DMS153 treated with DMSO at 0.1 percent for 48 hours (cell line): Measurements from ENCODE around the gene ALOX15.
"Not testable (repeated sequence)": the region's sequence is repeated elsewhere in the genome, so short reads cannot be mapped to it uniquely, and the experiment has no call there.

Source experiments
- DNase-seq: peaks from one replicate; lab custom pipeline; 2025; ENCODE audit not compliant: unreplicated experiment; lab: John Stamatoyannopoulos, UW

Gene ALOX15

DNA sequence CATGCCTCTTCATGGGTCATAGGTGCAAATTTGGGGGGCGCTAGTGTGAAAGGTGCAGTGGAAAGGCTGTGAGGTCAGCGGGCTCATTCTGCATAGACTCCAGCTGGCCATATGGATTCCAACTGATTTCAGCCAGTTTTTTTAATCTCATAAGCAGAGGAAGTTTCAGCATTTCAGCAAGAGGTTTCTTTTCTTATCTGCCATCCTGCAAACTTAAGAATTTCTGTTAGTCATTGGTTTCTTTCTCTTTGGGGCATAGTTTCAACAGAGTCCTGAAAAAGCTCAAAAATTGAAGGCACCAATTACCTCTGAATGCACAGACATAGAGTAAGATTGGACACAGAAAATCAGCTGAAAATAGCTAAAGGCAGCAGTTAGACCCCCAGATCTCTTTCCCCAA is 16.2 kb upstream of the ALOX15 start:
- DNase-seq = no peak

- not testable (repeated sequence) for DNase-seq
These were observed 14.5 kb upstream of the ALOX15 start for GRCh38 chr17:4655933-4656332.

GRCh38 chr17:4652997-4653396 is 11.5 kb upstream of the ALOX15 start:
- no peak for DNase-seq

GRCh38 chr17:4648741-4649140 is 7.3 kb upstream of the ALOX15 start:
- DNase-seq = peak; percentile 49

DNA sequence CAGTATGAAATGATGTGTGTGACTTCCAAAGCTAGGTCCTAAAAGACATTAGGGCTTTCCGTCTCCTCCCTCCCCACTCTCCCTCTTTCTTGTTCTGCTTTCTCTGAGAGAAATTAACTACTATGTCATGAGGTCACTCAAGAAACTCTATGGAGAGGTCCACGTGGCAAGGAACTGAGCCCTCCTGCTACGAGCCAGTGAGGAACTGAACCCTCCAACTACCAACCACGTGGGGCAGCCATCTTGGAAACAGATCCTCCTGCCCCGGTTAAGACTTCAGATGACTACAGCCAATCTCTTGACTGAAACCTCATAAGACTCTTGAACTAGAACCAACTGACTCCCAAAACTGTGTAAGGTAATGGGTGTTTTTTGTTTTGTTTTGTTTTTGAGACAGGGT is 4.2 kb upstream of the ALOX15 start:
- no peak for DNase-seq

DNA sequence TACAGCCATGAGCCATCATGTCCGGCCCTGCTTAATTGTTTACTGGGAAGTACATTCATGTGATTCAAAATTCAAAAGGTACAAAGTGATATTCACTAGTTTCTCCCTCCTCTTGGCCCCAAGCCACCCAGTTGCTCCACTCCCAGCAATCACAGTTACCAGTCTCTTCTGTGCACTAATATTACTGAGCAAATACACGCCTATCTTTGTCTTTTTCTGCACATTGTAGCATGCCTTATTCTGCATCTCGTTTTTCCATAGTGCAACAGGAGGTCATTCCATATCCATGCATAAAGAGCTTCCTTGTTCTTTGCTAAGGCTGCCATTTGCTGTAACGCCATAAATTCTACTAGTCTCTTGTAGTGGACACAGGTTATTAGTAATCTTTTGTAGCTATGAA is 2.2 kb upstream of the ALOX15 start:
- no peak for DNase-seq

DNA sequence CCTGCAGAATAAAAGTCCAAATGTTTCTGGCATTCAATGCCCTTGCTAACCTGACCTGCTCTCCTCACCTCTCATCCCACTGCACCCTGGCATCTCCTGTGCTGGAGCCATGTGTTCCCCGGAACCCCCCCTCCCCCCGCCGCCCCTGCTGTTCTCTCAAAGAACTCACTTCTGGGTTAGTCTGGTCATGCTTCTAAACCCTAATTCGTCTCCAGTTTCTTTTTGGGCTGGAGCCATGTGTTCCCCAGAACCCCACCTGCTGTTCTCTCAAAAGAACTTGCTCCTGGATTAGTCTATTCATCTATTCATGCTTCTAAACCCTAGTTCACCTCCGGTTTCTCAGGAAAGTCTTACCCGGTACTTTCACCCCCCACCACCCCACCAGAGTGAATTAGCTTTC is 808 bp upstream of the ALOX15 start:
- no peak for DNase-seq

GRCh38 chr17:4640569-4641188 is 799 bp downstream of the ALOX15 start:
- not testable (repeated sequence) for DNase-seq

- DNase-seq = not testable (repeated sequence)
These were observed 2.0 kb downstream of the ALOX15 start for GRCh38 chr17:4639301-4640059.

- not testable (repeated sequence) for DNase-seq
These were observed 2.7 kb downstream of the ALOX15 start for GRCh38 chr17:4638766-4639165.

DNA sequence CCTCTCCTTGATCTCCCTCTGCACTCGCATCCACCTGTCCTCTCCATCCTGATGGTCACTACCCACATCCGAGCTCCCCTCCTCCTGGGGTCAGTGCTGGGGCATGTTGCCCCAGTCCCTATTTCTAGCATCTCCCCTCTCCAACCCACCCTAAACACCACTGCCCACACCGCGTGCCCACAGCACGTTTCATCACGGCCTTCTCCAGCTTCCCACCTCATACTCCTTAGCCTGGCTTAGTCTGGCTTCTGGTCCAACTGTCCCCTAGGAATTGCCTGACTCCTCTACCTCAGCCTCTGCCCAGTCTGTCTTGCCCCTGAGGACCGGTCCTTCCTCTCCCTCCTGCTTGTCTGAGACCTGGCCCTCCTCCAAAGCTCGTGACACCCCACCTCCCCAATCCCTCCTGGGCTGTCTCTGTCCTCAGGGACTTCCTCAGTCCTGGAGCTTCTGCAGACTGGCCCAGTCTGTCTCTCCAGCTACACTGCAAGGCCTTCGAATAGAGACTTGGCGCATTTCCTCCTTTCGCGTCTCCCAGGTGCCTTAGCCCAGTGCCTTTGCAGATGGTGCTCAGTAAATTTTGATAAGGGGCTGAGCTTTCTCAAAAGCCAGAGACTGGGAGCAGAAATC is 4.9 kb downstream of the ALOX15 start:
- DNase-seq = no peak

DNA sequence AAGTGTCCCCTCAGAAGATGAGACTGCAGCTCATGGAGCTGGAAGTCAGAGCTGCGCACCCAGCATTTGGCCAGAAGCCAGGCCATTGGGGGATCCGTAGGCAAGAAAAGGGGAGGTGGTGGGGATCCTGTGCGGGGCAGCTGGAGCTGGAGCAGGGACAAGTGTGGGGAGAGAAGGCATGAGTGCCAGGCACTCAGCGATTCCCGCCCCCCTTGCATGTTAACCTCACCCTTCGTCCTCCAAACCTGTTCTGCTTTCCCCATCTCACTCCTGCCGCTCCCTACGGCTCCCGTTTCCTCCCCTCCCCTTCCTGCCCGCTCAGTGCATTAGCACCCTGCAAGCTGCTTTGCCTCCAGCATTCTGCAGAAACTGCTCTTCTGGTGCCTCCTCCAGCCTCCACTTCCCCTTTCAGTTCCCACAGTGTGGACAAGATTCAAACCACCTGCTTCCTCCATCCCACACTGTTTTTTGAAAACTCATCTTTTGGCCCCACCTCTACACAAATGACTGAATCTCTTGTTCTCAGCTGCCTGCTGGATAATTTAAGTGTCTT is 5.6 kb downstream of the ALOX15 start:
- DNase-seq = no peak

- no peak for DNase-seq
These were observed 6.5 kb downstream of the ALOX15 start for GRCh38 chr17:4634976-4635375.

DNA sequence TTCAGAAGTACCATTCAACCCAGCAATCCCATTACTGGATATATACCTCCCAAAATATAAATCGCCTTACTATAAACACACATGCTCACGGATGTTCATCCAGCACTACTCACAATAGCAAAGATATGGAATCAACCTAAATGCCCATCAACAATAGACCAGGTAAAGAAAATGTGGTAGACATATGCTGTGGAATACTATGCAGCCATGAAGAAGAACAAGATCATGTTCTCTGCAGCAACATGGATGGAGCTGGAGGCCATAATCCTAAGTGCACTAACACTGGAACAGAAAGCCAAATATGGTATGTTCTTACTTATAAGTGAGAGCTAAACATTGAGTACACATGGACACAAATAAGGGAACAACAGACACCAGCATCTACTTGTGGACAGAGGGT is 7.8 kb downstream of the ALOX15 start:
- no peak for DNase-seq

DNA sequence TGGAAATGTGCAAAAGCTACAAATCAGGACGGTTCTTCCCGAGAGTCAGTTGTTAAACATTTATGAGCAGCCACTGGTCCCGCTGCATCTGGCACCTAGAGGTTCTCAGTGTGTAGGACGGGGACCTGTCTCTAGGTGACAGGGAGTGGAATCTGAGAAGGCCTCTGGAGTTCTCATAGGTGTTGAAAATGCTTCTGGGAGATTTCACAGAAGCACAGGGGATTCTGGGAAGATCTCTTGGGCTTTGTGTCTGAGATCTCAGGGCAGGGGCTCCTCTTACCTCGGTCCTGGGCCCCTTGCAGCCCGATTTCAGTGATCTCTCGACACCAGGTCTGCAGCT is 8.9 kb downstream of the ALOX15 start:
- no peak for DNase-seq

DNA sequence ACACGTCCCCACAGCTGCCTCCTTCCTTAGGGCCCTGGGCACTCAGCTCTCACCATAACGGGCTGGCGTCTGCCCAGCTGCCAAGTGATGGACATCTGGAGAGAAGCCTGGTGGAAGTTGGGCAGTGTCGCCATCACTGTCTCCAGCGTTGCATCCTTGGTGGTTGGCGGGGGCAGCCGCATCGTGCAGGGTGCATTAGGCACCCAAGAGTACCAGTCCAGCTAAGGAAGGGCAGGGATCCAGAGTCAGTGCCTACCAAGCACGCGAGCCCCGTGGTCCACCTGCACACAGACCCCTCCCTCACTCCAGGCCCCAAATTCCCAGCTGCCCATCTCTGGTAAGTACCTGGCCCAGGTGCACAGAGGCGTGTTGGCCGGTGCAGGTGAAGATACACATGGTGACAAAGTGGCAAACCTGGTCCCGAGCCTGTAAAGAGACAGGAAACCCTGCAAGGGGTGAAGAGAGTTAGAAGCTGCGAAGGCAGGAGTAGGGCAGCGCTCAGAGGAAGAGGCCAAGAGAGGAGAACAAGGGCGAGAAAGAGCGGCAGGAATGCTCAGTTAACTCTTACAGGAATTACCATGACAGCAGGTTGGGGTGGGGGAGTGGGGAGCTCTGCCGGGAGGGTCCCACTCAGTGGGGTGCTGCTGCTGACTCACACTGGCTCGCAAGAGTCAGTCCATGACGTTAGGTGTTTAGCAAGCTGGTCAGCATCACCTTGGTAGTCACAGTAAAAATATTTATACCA is 9.5 kb downstream of the ALOX15 start:
- DNase-seq = no peak

GRCh38 chr17:4631431-4631830 is 10.0 kb downstream of the ALOX15 start:
- DNase-seq = no peak

DNA sequence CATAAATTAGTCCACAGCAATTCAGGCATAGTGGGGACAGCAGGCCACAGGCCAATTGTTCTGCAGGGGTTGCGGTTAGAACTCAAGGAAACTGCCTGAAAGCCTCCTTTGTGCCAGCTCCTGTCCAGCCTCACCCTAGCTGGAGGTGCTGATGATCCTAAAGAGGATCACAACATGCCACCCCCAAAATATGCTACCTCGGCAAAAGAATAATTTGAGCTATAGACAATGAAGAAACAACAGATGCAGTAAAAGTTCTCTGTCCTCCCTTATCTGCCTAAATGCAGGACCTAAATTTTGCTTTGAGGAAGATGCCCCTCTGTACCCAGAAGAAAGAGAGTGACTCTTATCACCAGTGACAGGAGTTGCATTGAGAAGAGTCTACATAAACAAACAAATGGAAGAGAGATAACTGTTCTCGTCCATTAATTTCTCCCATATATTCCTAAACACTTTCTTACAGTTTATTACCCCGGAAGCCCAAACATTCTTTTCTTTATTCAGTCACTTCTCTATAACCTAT is 14.7 kb downstream of the ALOX15 start:
- DNase-seq = no peak

GRCh38 chr17:4625181-4625617 is 16.3 kb downstream of the ALOX15 start:
- no peak for DNase-seq

- not testable (repeated sequence) for DNase-seq
These were observed 17.0 kb downstream of the ALOX15 start for GRCh38 chr17:4624451-4624911.

- DNase-seq = no peak
These were observed 18.2 kb downstream of the ALOX15 start for GRCh38 chr17:4623249-4623648.
